Mucosa of rectum (tissue), 2 donors: ENCODE measurements around the gene DET1.
"Not testable (repeated sequence)": the region's sequence is repeated elsewhere in the genome, so short reads cannot be mapped to it uniquely, and the experiment has no call there.

Source experiments
- H3K27ac ChIP-seq, 2 donors: one replicate each; pipeline ENCODE4 v1.7.0; 2013; ENCODE audit warnings: inconsistent platforms in 2 of 2, low read depth in 2 of 2, low read length in 2 of 2
- H3K27me3 ChIP-seq, 2 donors: one replicate each; pipeline ENCODE4 v1.7.0; 2013; ENCODE audit warnings: low read length in 2 of 2; ENCODE audit not compliant: control insufficient read depth in 2 of 2, insufficient read depth in 2 of 2
- H3K36me3 ChIP-seq, 2 donors: one replicate each; pipeline ENCODE4 v1.7.0; 2013; ENCODE audit warnings: low read length in 2 of 2; ENCODE audit not compliant: control insufficient read depth in 2 of 2, insufficient read depth in 2 of 2
- H3K4me1 ChIP-seq, 2 donors: one replicate each; pipeline ENCODE4 v1.7.0; 2013; ENCODE audit warnings: low read length in 2 of 2, mild to moderate bottlenecking in 1 of 2; ENCODE audit not compliant: control insufficient read depth in 2 of 2, insufficient read depth in 2 of 2
- H3K4me3 ChIP-seq, 2 donors: one replicate each; pipeline ENCODE4 v1.7.0; 2013; ENCODE audit warnings: low read length in 2 of 2
- H3K9ac ChIP-seq, 2 donors: one replicate each; pipeline ENCODE4 v1.7.0; 2013; ENCODE audit warnings: low read length in 2 of 2, low read depth in 1 of 2, mild to moderate bottlenecking in 1 of 2
- H3K9me3 ChIP-seq, 2 donors: one replicate each; pipeline ENCODE4 v1.7.0; 2013; ENCODE audit warnings: low read length in 2 of 2; ENCODE audit not compliant: control insufficient read depth in 2 of 2
- donor health status: healthy.
- donor health status: Normal muscosa, but diverticular disease.

Gene DET1

GRCh38 chr15:88468721-88469120 lies 77.8 kb downstream of the DET1 start:
- H3K9me3 ChIP-seq, H3K27ac ChIP-seq, H3K9ac ChIP-seq, H3K4me3 ChIP-seq, H3K27me3 ChIP-seq: not testable (repeated sequence)
- Histone ChIP-seq H3K36me3 (peaks cover 20 to 29% of the 10 kb centered on the region in 2 donors), H3K4me1 (peaks cover 14 to 22% of the 10 kb centered on the region in 2 donors)

GRCh38 chr15:88467935-88468528 lies 78.4 kb downstream of the DET1 start:
- Histone ChIP-seq H3K9me3 (no peaks in the 10 kb centered on the region), H3K36me3 (peaks cover 25 to 29% of the 10 kb centered on the region in 2 donors), H3K27ac (peak overlapping the region; percentile 85 to 87), H3K4me3 (peak overlapping the region; percentile 96 to 99), H3K27me3 (no peaks in the 10 kb centered on the region), H3K9ac (peak overlapping the region; percentile 87 to 92), H3K4me1 (peaks cover 14 to 22% of the 10 kb centered on the region in 2 donors)

- peak within 1 kb of the TSS; percentile 85 to 87 for H3K27ac ChIP-seq
- H3K36me3 ChIP-seq = peaks cover 26 to 29% of the 10 kb centered on the region in 2 donors
- no peaks in the 10 kb centered on the region for H3K9me3 ChIP-seq
- H3K9ac ChIP-seq = peak within 1 kb of the TSS; percentile 87 to 92
- H3K27me3 ChIP-seq = no peaks in the 10 kb centered on the region
- peaks cover 14 to 22% of the 10 kb centered on the region in 2 donors for H3K4me1 ChIP-seq
- peak within 1 kb of the TSS; percentile 96 to 99 for H3K4me3 ChIP-seq
Measured at GRCh38 chr15:88467073-88467934, 79.2 kb downstream of the DET1 start, which contains the start of the genes MRPL46 and MRPS11. TSS of gene MRPL46 (minus strand) at chr15:88467388. CDS start at chr15:88467377, 11 bp downstream. TSS of gene MRPS11 (plus strand) at chr15:88467708. CDS start at chr15:88467718, 10 bp downstream.

GRCh38 chr15:88465633-88466224 lies 80.8 kb downstream of the DET1 start:
- Histone ChIP-seq H3K4me3 (no peak overlapping the region), H3K27me3 (no peaks in the 10 kb centered on the region), H3K4me1 (peaks cover 14 to 22% of the 10 kb centered on the region in 2 donors), H3K9me3 (no peaks in the 10 kb centered on the region), H3K36me3 (peaks cover 29 to 32% of the 10 kb centered on the region in 2 donors), H3K27ac (no peak overlapping the region), H3K9ac (no peak overlapping the region)

GRCh38 chr15:88463870-88464532 lies 82.5 kb downstream of the DET1 start:
- peaks cover 14 to 22% of the 10 kb centered on the region in 2 donors for H3K4me1 ChIP-seq
- H3K36me3 ChIP-seq = peaks cover 39 to 43% of the 10 kb centered on the region in 2 donors
- H3K27me3 ChIP-seq = no peaks in the 10 kb centered on the region
- no peak overlapping the region for H3K4me3 ChIP-seq
- H3K9ac ChIP-seq = no peak overlapping the region
- no peaks in the 10 kb centered on the region for H3K9me3 ChIP-seq
- no peak overlapping the region for H3K27ac ChIP-seq
